GM06990 (cell line): ENCODE data around the gene SLC66A1.

ENCODE experiments used
- DNase-seq: peaks from one replicate; pipeline ENCODE4 v3.0.0-alpha.2; 2011; ENCODE audit not compliant: insufficient read length; ENCODE audit errors: extremely low read depth
- H3K27me3 ChIP-seq: replicated peaks from 2 replicates; pipeline ENCODE4 v1.6.0; 2011; ENCODE audit warnings: low read length; ENCODE audit not compliant: control insufficient read depth, insufficient read depth
- H3K36me3 ChIP-seq: 2 replicates; pipeline ENCODE4 v1.5.1; 2011; ENCODE audit warnings: low read length; ENCODE audit not compliant: control insufficient read depth, insufficient read depth
- H3K4me3 ChIP-seq: replicated peaks from 2 replicates; pipeline ENCODE4 v1.5.1; 2011; ENCODE audit warnings: low read depth, mild to moderate bottlenecking, control low read depth, low read length
- CTCF ChIP-seq: IDR thresholded peaks from 2 replicates; pipeline ENCODE4 v1.5.1; 2011; ENCODE audit warnings: low read length, control low read depth, mild to moderate bottlenecking, inconsistent platforms; ENCODE audit not compliant: insufficient read depth, poor library complexity, severe bottlenecking

SLC66A1 gene

GRCh38 chr1:19367584-19368041 is 55.5 kb downstream of the SLC66A1 start:
- Histone ChIP-seq H3K36me3 (peaks cover 17% of the 10 kb centered on the region), H3K27me3 (no peaks in the 10 kb centered on the region), H3K4me3 (no peak overlapping the region)
- no peak for DNase-seq
- no peak for TF ChIP-seq CTCF

GRCh38 chr1:19368050-19368449 is 55.9 kb downstream of the SLC66A1 start:
- Histone ChIP-seq H3K4me3 (no peak overlapping the region), H3K36me3 (peaks cover 14% of the 10 kb centered on the region), H3K27me3 (no peaks in the 10 kb centered on the region)
- no peak for DNase-seq
- TF ChIP-seq CTCF: no peak

- H3K36me3 ChIP-seq: peaks cover 14% of the 10 kb centered on the region
- no peak for DNase-seq
Observed at GRCh38 chr1:19368964-19369363, 56.8 kb downstream of the SLC66A1 start.

GRCh38 chr1:19369396-19370090 is 57.4 kb downstream of the SLC66A1 start:
- no peak for DNase-seq
- no peak for TF ChIP-seq CTCF
- H3K4me3 ChIP-seq: no peak overlapping the region
- no peaks in the 10 kb centered on the region for H3K27me3 ChIP-seq
- H3K36me3 ChIP-seq: peaks cover 19% of the 10 kb centered on the region

More at GRCh38 chr1:19368964-19369363, 56.8 kb downstream of the SLC66A1 start:
- Histone ChIP-seq H3K27me3 (no peaks in the 10 kb centered on the region), H3K4me3 (no peak overlapping the region)
- no peak for TF ChIP-seq CTCF

- peaks cover 24% of the 10 kb centered on the region for H3K36me3 ChIP-seq
- DNase-seq: no peak
- TF ChIP-seq CTCF: no peak
- no peaks in the 10 kb centered on the region for H3K27me3 ChIP-seq
- H3K4me3 ChIP-seq: no peak overlapping the region
Observed at GRCh38 chr1:19370453-19371170, 58.5 kb downstream of the SLC66A1 start.
